ENCODE measurements around the gene PLXNA1.

GRCh38 chr3:126951561-126951960 is 31.4 kb upstream of the PLXNA1 start:
- TF ChIP-seq EZH2 (IDR thresholded peaks at IDR 0.05; ENCODE audit: borderline replicate concordance), result no peak
- TF ChIP-seq CTCF (IDR thresholded peaks at IDR 0.05; ENCODE audit: poor library complexity), result no peak
